Fibroblast of lung (primary cell): Measurements from ENCODE around the gene TENM4. TPM values are rescaled to one million over a fixed set of nuclear protein-coding genes. Genes with fewer than 3 reads are reported as not detected.
A peak's percentile ranks its signal among the peaks of the same experiment; 100 is the strongest.

Experiments
- DNase-seq, 2 donors: peaks; one replicate each; pipeline versions ENCODE4 v3.0.0 to v3.0.0-alpha.2; 2010; ENCODE audit warnings: low read depth in 2 of 2
- H2AFZ ChIP-seq: 2 replicates; pipeline ENCODE4 v1.5.1; 2012; ENCODE audit warnings: low read length, control low read depth, inconsistent platforms
- H3K27ac ChIP-seq: 2 replicates; pipeline ENCODE4 v1.5.1; 2011; ENCODE audit warnings: low read length, control low read depth; ENCODE audit not compliant: insufficient read depth
- H3K27me3 ChIP-seq: 2 replicates; pipeline ENCODE4 v1.5.1; 2011; ENCODE audit warnings: mild to moderate bottlenecking, low read length; ENCODE audit not compliant: control insufficient read depth, insufficient read depth
- H3K36me3 ChIP-seq: 2 replicates; pipeline ENCODE4 v1.5.1; 2011; ENCODE audit warnings: low read length; ENCODE audit not compliant: control insufficient read depth, insufficient read depth
- H3K4me1 ChIP-seq: 2 replicates; pipeline ENCODE4 v1.5.1; 2011; ENCODE audit warnings: low read length; ENCODE audit not compliant: control insufficient read depth, insufficient read depth; ENCODE audit errors: extremely low read depth
- H3K4me2 ChIP-seq: 2 replicates; pipeline ENCODE4 v1.5.1; 2011; ENCODE audit warnings: low read length, control low read depth; ENCODE audit not compliant: insufficient read depth; ENCODE audit errors: extremely low read depth
- H3K4me3 ChIP-seq, 4 experiments: fragments of 200-600 bp in 1 of 4; sonication (generic) in 1 of 4; replicated peaks in 1 of 4; 2 replicates each; pipeline ENCODE4 v1.5.1; 2011 to 2016; ENCODE audit warnings: low read length in 4 of 4, low read depth in 3 of 4, mild to moderate bottlenecking in 3 of 4, control low read depth in 2 of 4, inconsistent platforms in 1 of 4, mixed read lengths in 1 of 4; ENCODE audit not compliant: insufficient read depth in 1 of 4; ENCODE audit errors: control extremely low read depth in 1 of 4
- H3K79me2 ChIP-seq: 2 replicates; pipeline ENCODE4 v1.5.1; 2012; ENCODE audit warnings: mild to moderate bottlenecking, low read length, inconsistent platforms; ENCODE audit not compliant: control insufficient read depth, insufficient read depth
- H3K9ac ChIP-seq: 2 replicates; pipeline ENCODE4 v1.5.1; 2011; ENCODE audit warnings: mild to moderate bottlenecking, low read length, control low read depth; ENCODE audit not compliant: insufficient read depth
- H3K9me3 ChIP-seq: 2 replicates; pipeline ENCODE4 v1.5.1; 2012; ENCODE audit warnings: low read depth, low read length; ENCODE audit not compliant: control insufficient read depth, insufficient read depth
- H4K20me1 ChIP-seq: 2 replicates; pipeline ENCODE4 v1.5.1; 2011; ENCODE audit warnings: low read length; ENCODE audit not compliant: control insufficient read depth, insufficient read depth; ENCODE audit errors: extremely low read depth
- CTCF ChIP-seq, 2 donors: IDR thresholded peaks in 1 of 2; conservative IDR thresholded peaks in 1 of 2; 1 replicate in 1 of 2; 2 replicates in 1 of 2; pipeline ENCODE4 v1.5.1; 2011 to 2012; ENCODE audit warnings: low read length in 2 of 2, control low read depth in 1 of 2, inconsistent platforms in 1 of 2, low read depth in 1 of 2, mild to moderate bottlenecking in 1 of 2
- EZH2 ChIP-seq: IDR thresholded peaks from 2 replicates; pipeline ENCODE4 v1.5.1; 2012; ENCODE audit warnings: low read length, control low read depth, mild to moderate bottlenecking; ENCODE audit errors: missing control alignments
- polyA plus RNA-seq, 2 donors: library from polyadenylated mRNA; depleted of rRNA in 1 of 2; stranded (reverse) in 1 of 2; unstranded in 1 of 2; fragments of >200 nt; gene quantifications; 2 replicates each; pipeline ENCODE4 v1.2.1, GENCODE V29; 2011 to 2012; ENCODE audit warnings: missing spikeins in 1 of 2
- total RNA-seq: library from RNA; depleted of rRNA; stranded (reverse); fragments of >200 nt; gene quantifications from 2 replicates; pipeline ENCODE4 v1.2.1, GENCODE V29; 2014

TENM4 gene
- total and polyA plus RNA-seq, 2 donors (not counting 1 experiment from before 2014, with no cell fraction given): 4.6 to 48.4 TPM

- H3K4me3 ChIP-seq: no peak overlapping the region
- H2AFZ ChIP-seq: no peak overlapping the region
- no peaks in the 10 kb centered on the region for H3K79me2 ChIP-seq
- H3K27ac ChIP-seq: no peak overlapping the region
- DNase-seq: no peak
- no peaks in the 10 kb centered on the region for H3K36me3 ChIP-seq
- H3K4me1 ChIP-seq: no peaks in the 10 kb centered on the region
- TF ChIP-seq EZH2: no peak
- TF ChIP-seq CTCF (conservative IDR thresholded peaks at IDR 0.05 in 1 of 2, IDR thresholded peaks at IDR 0.05 in 1 of 2; ENCODE audit: low read depth in 1 of 2, low read length in 2 of 2): no peak
- no peaks in the 10 kb centered on the region for H3K9me3 ChIP-seq
- H4K20me1 ChIP-seq: no peaks in the 10 kb centered on the region
- no peak overlapping the region for H3K4me2 ChIP-seq
- H3K27me3 ChIP-seq: no peaks in the 10 kb centered on the region
- H3K9ac ChIP-seq: no peak overlapping the region
Observed at GRCh38 chr11:79122759-79123158, 318.1 kb downstream of the TENM4 start.

- H2AFZ ChIP-seq: no peak overlapping the region
- peak in 1 of 2 donors; percentile 46 for DNase-seq
- no peak overlapping the region for H3K4me2 ChIP-seq
- no peak overlapping the region for H3K27ac ChIP-seq
- H3K27me3 ChIP-seq: no peaks in the 10 kb centered on the region
- no peaks in the 10 kb centered on the region for H3K36me3 ChIP-seq
- H3K9me3 ChIP-seq: no peaks in the 10 kb centered on the region
- no peak overlapping the region for H3K9ac ChIP-seq
- H4K20me1 ChIP-seq: no peaks in the 10 kb centered on the region
- H3K4me1 ChIP-seq: no peaks in the 10 kb centered on the region
- TF ChIP-seq CTCF (conservative IDR thresholded peaks at IDR 0.05 in 1 of 2, IDR thresholded peaks at IDR 0.05 in 1 of 2; ENCODE audit: low read depth in 1 of 2, low read length in 2 of 2) (no peak), EZH2 (no peak)
- no peaks in the 10 kb centered on the region for H3K79me2 ChIP-seq
- H3K4me3 ChIP-seq: no peak overlapping the region
Observed at GRCh38 chr11:79121351-79121750, 319.5 kb downstream of the TENM4 start.

- Histone ChIP-seq H3K79me2 (no peaks in the 10 kb centered on the region), H3K4me1 (no peaks in the 10 kb centered on the region)
Observed at GRCh38 chr11:79119491-79120284, 321.1 kb downstream of the TENM4 start.

More at GRCh38 chr11:79119491-79120284, 321.1 kb downstream of the TENM4 start:
- Histone ChIP-seq H3K27me3 (no peaks in the 10 kb centered on the region), H4K20me1 (no peaks in the 10 kb centered on the region), H3K9me3 (no peaks in the 10 kb centered on the region), H2AFZ (no peak overlapping the region), H3K4me3 (no peak overlapping the region), H3K9ac (no peak overlapping the region), H3K36me3 (no peaks in the 10 kb centered on the region), H3K4me2 (no peak overlapping the region), H3K27ac (no peak overlapping the region)
- TF ChIP-seq CTCF (conservative IDR thresholded peaks at IDR 0.05 in 1 of 2, IDR thresholded peaks at IDR 0.05 in 1 of 2; ENCODE audit: low read depth in 1 of 2, low read length in 2 of 2): no peak
- TF ChIP-seq EZH2: no peak
- peak in 1 of 2 donors; percentile 33 for DNase-seq
